ENCODE measurements around the gene VSIG4.
"Not testable (repeated sequence)": the region's sequence is repeated elsewhere in the genome, so short reads cannot be mapped to it uniquely, and the experiment has no call there.

VSIG4 gene, protein sequence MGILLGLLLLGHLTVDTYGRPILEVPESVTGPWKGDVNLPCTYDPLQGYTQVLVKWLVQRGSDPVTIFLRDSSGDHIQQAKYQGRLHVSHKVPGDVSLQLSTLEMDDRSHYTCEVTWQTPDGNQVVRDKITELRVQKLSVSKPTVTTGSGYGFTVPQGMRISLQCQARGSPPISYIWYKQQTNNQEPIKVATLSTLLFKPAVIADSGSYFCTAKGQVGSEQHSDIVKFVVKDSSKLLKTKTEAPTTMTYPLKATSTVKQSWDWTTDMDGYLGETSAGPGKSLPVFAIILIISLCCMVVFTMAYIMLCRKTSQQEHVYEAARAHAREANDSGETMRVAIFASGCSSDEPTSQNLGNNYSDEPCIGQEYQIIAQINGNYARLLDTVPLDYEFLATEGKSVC

DNA sequence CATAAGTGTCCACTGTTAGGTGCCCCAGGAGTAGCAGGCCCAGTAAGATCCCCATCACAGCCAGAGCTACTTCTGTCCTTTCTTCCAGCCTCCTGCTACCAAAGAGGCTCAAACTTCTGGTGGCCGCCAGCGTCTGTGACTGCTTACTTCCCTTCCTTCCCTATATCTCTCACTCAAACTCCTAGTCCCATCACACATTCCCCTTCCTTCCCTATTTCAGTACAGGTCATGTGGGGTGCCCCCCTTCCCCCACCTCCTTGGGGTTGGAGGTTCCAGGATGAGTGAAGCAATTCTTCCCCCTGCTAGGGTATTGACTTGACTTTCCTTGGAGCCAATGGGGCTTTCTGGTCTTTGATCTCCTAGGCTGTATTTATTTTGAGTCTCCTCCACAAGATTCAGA lies at the start of gene VSIG4:
Gene VSIG4 (minus strand): TSS at position 137 of the 400 bp plus-strand sequence. CDS start 82 bp downstream, at position 55.
- no peak for DNase-seq (ENCODE audit: low read depth in 2 of 2)

GRCh38 chrX:66076801-66077200 lies 36.9 kb upstream of the VSIG4 start:
- DNase-seq (ENCODE audit: low read depth in 2 of 2) = no peak

GRCh38 chrX:66074920-66075879 lies 35.3 kb upstream of the VSIG4 start:
- peak in 1 of 2 donors; percentile 21 for DNase-seq (ENCODE audit: low read depth in 2 of 2)

GRCh38 chrX:66071126-66071525 lies 31.2 kb upstream of the VSIG4 start:
- DNase-seq (ENCODE audit: low read depth in 2 of 2) = no peak

GRCh38 chrX:66064261-66064660 lies 24.4 kb upstream of the VSIG4 start:
- no peak for DNase-seq (ENCODE audit: low read depth in 2 of 2)

DNA sequence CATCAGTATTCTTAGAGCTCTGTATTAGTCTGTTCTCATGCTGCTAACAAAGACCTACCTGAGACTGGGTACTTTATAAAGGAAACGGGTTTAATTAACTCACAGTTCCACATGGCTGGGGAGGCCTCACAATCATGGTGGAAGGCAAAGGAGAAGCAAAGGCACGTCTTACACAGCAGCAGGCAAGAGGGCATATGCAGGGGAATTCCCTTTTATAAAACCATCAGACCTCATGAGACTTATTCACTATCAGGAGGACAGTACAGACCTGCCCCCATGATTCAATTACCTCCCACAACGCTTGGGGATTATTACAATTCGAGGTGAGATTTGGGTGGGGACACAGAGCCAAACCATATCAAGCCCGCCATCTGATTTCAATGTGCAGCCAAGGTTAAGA lies 17.1 kb upstream of the VSIG4 start:
- DNase-seq (ENCODE audit: low read depth in 2 of 2) = not testable (repeated sequence)

- DNase-seq (ENCODE audit: low read depth in 2 of 2) = no peak
Observed at GRCh38 chrX:66054978-66055377, 15.1 kb upstream of the VSIG4 start.

GRCh38 chrX:66053414-66053813 lies 13.5 kb upstream of the VSIG4 start:
- no peak for DNase-seq (ENCODE audit: low read depth in 2 of 2)

- no peak for DNase-seq (ENCODE audit: low read depth in 2 of 2)
Observed at GRCh38 chrX:66051980-66052379, 12.1 kb upstream of the VSIG4 start.

- no peak for DNase-seq (ENCODE audit: low read depth in 2 of 2)
Observed at GRCh38 chrX:66050140-66050569, 10.3 kb upstream of the VSIG4 start.

- no peak for DNase-seq (ENCODE audit: low read depth in 2 of 2)
Observed at GRCh38 chrX:66049056-66049455, 9.2 kb upstream of the VSIG4 start.

- DNase-seq (ENCODE audit: low read depth in 2 of 2) = no peak
Observed at GRCh38 chrX:66046612-66047235, 6.8 kb upstream of the VSIG4 start.

DNA sequence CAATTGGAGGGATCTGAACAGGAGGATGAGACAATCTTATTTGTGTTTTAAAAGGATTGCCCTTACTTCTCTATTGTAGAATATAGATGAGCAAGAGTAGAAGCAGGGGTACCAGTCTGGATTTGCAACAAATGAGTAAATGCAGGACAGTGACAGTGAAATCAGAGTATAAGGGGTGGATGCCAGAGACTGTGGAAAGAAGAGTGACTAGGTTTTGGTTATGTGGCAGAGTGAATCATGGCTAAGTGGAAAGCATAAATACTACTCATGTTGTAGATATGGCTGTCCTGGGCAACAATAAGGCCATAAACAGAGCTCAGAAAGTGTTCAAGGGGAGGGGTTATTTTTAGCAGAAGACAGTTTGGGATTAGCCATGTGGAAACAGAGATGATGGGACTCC lies 6.0 kb upstream of the VSIG4 start:
- DNase-seq (ENCODE audit: low read depth in 2 of 2) = no peak

GRCh38 chrX:66043584-66043983 lies 3.7 kb upstream of the VSIG4 start:
- no peak for DNase-seq (ENCODE audit: low read depth in 2 of 2)

DNA sequence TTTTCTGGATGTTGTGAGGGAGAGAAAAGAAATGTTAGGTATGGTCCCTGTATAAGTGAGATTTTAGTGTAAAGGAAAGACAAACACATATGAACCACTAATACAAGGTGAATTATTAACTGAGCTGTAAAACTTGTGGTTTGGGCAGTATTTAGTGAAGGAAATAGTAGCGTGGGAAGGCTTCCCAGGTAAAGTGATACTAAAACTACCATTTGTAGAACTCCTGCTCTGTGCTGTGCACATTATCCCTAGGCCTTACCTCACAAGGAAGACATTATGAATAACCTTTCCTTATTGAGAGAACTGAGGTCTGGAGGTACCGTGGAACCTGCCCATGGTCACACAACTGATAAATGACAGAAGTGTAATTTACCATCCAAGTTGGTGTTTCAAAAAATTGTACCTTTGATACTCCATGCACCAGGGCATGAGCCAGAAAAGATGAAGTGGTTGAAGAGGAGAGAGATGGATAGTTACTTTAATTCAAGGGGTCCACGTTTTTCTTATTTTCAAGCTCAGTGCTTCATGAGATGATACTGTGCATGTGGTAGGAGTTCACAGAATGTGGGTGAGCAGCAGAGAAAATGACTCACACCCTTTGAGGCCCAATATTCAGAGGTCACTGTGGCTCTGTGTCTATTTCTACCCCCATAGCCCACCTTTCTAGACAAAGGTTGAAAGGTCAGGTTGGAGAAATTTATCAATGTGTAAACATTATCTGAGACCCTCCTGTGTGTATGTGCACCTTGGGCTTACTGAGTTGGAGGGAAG lies 2.6 kb upstream of the VSIG4 start:
- no peak for DNase-seq (ENCODE audit: low read depth in 2 of 2)

DNA sequence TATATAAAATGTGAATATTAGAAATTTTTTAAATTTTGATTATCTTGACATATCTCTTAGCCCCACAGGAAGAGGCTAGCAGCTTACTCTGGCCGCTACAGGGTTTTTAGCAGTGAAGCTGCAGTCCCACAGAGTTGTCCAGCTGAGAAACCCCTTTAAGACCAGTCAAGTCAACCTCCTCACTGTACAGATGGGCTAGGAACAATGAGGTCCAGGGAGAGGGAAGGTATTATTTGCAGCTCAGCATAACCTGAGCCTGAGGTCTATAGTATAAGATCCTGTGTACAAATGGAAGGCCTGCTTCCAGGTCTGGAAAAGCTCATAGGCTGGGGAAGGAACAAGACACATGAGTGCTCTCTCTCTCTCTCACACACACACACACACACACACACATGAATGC lies 1.8 kb downstream of the VSIG4 start:
- DNase-seq (ENCODE audit: low read depth in 2 of 2) = no peak

- DNase-seq (ENCODE audit: low read depth in 2 of 2) = no peak
Observed at GRCh38 chrX:66036231-66036630, 3.6 kb downstream of the VSIG4 start.

GRCh38 chrX:66035667-66036066 lies 4.2 kb downstream of the VSIG4 start:
- no peak for DNase-seq (ENCODE audit: low read depth in 2 of 2)

DNA sequence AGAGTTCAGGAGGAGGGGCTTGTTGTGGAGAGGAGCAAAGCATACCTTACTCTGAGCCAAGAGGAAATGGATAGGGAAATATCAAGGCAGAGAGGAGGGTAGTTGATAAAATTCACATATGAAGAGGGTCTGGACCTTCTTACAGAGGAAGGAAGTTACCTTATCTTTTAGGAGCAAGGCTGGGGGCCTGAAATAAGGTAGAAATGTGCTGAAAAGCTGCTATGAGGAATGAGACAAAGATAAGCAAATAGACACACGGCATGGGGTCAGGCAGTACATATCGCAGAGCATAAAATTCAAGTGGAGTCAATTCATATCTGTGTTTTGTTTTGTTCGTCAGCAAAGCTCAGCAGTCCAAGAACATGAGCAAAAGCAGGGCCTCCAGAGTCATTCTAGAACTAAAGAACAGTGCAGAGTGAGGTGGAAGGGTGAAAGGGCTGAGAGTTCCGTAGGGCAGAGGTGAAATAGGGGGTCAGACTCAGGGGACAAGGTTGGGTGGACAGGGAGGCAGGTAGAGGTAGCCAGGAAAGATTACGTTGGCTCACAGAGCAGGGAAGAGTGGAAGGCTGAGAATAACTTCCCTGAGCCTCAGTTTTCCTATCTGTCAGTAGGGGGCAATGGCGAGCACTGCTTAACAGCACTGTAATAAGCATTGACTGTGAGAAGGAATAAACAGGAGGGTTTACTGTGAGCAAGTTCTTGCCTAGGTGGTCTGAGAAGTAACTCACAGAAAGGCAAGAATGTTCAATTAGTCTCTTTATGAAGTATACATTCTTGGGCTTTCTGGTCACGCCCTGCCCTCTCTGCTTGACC lies 9.2 kb downstream of the VSIG4 start:
- DNase-seq (ENCODE audit: low read depth in 2 of 2) = no peak

DNA sequence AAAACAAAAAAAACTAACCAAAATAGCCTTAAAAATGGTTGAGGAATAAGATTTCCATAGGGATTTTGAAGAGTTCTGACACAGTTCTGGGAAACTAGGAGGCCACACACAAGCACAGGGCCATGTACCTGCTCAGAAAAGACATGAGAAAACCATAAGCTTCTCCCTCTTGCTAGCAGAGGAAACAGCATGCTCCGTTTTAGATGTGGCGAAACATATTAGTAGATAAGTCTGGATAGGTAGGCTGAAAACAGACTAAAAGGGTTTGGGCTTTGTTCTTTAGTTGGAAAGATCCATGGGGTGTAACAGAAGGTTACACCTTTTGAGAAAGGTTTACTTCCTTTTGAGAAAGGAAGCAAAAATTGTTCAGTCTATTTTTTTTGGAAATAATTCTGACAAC lies 10.9 kb downstream of the VSIG4 start:
- no peak for DNase-seq (ENCODE audit: low read depth in 2 of 2)

GRCh38 chrX:66024570-66024969 lies 15.3 kb downstream of the VSIG4 start:
- no peak for DNase-seq (ENCODE audit: low read depth in 2 of 2)

Measured in stimulated activated CD8-positive, alpha-beta memory T cell treated with anti-CD3 and anti-CD28 coated beads, Interleukin-2, amount 100 ng/mL, for 1 hour (primary cell).